T follicular helper cell (primary cell): ENCODE data around the gene TEDC2.
"Not testable (repeated sequence)": the region's sequence is repeated elsewhere in the genome, so short reads cannot be mapped to it uniquely, and the experiment has no call there.

ENCODE experiments used
- DNase-seq: peaks from one replicate; pipeline ENCODE4 v3.0.0-alpha.2; 2020; ENCODE audit warnings: low read depth
- total RNA-seq, 2 experiments: gene quantifications; one replicate each; lab custom pipeline; 2026; lab: John Stamatoyannopoulos, UW

TEDC2 gene, protein sequence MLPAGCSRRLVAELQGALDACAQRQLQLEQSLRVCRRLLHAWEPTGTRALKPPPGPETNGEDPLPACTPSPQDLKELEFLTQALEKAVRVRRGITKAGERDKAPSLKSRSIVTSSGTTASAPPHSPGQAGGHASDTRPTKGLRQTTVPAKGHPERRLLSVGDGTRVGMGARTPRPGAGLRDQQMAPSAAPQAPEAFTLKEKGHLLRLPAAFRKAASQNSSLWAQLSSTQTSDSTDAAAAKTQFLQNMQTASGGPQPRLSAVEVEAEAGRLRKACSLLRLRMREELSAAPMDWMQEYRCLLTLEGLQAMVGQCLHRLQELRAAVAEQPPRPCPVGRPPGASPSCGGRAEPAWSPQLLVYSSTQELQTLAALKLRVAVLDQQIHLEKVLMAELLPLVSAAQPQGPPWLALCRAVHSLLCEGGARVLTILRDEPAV
- total RNA-seq: 0.54 to 3.7 reads per million in 2 experiments

DNA sequence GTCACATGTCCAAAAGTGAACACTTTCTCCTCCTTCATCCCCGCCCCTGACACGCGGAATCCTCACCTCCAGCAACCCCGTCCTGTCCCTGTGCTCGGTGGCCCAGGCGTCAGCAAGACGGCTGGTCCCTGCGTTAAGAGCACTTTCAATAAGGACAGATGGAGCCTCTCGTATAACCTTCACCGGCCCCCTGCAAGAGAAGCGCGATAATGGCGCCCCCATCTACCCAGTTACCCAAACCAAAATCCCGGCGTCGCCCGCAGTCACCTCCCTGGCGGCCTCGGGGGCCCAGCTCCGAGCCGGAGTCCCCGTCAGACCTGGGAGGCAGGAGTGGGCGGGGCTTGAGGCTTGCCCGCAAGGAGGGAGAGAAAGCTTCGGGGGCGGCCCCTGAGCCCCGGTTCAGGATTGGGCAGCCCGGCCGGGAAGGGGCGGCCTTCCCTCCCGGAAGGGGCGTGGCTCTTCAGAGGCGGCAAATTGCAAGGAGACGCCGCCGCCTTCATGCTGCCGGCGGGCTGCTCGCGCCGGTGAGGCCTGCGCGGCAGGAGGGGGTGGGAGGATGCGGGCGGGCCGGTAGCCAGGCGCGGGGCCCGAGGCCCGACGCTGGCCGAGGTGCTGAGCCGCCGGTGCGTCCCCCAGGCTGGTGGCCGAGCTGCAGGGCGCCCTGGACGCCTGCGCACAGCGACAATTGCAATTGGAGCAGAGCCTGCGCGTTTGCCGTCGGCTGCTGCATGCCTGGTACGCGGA, at the start of gene TEDC2:
TEDC2 (plus strand) TSS at position 463 of the 744 bp plus-strand sequence; CDS start at position 499, 36 bp downstream.
- DNase-seq: peak; percentile 97

DNA sequence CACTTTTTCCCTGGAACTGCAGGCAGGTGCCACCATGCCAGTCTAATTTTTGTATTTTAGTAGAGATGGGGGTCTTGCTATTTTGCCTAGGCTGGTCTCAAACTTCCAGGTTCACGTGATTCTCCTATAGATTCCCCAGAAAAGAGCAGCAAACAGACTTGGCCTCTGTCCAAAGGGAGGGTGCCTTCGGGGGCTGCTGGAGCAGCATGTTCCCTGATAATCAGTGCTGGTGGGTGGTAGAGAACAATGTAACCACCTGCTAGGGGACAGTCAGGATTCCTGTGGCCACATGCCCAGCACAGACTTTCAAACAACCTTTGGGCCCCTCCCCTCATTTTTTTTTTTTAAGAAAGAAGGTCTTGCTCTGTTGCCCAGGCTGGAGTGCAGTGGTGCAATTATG, 44.8 kb upstream of the TEDC2 start:
- DNase-seq: no peak

DNA sequence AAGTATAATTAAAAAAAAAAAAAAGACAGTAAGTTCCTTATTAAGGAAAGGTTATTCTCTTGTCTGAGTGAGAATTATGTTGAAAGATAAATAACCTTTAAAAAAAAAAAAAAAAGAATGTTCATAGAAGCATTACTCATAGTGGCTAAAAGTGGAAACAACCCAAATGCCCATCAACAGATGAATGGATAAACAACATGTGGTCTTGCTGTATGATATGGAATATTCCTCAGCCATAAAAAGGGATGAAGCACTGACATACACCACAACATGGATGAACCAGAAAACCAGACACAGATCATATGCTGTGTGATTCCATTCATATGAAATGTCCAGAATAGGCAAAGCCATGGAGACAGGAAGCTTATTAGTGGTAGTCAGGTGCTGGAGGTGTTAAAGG, 39.9 kb upstream of the TEDC2 start:
- DNase-seq: no peak

DNA sequence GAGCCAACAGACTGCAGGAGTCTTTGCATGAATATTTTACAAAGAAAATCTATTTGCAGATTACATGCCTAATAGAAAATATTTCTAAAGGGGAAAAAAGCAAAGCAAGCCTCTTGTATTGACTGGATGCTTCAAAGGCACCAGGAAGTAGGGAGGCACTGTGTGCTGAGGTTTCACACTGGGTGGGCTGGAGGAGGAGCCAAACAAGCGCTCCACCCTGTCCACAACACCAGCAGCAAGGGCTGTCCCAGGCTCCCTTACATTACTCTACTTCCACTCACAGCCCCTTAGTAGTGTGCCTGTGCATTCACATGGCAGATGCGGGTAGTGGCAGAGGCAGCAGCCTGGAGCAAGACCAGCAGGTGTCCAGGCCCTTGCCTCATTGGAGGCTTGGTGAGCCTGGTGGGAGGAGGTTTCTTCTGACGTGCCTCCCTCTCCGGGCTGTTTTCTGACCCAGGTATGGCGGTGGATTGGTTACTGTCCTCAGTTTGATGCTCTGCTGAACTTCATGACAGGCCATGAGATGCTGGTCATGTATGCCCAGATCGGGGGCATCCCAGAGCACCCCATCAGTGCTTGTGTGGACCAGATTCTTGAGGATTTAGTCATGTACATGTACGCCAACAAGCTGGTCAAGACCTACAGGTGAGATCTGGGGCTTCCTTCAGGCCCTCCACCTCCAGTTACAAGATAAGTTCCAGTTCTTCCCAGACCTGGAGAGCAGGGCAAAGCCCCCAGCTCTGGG, 37.6 kb upstream of the TEDC2 start:
- DNase-seq: no peak

DNA sequence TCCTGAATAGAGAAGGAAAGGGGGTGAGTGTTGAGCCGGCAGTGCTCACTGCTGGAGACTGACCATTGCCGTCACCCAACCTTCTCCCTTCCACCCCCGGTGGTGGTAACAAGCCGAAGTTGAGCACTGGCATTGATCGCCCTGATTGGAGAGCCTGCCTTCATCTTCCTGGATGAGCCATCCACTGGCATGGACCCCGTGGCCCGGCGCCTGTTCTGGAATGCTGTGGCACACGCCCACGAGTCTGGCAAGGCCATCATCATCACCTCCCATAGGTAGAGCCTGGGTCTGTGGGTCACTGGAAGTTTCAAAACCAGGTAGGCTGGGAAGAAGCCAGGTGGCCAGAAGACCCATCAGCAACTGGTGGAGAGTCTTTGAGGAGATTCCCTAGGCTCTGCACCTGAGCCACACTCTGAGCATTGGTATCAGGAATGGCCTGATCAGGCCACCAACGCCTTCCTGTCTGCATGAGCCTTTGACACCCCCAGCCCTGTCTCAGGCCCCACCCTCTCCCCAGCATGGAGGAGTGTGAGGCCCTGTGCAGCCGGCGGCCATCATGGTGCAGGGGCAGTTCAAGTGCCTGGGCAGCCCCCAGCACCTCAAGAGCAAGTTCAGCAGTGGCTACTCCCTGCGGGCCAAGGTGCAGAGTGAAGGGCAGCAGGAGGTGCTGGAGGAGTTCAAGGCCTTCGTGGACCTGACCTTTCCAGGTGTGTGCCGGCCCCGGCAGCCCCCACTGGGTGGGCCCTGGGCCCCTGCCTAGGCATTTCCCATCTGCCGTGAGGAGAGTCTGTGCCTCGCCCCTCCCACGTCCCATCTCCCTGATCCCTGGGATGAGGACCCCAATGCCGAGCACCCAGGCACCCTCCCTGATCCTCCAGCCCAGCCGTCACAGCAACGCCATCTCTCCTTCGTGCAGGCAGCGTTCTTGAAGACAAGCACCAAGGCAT, 35.6 kb upstream of the TEDC2 start:
- DNase-seq: no peak

DNA sequence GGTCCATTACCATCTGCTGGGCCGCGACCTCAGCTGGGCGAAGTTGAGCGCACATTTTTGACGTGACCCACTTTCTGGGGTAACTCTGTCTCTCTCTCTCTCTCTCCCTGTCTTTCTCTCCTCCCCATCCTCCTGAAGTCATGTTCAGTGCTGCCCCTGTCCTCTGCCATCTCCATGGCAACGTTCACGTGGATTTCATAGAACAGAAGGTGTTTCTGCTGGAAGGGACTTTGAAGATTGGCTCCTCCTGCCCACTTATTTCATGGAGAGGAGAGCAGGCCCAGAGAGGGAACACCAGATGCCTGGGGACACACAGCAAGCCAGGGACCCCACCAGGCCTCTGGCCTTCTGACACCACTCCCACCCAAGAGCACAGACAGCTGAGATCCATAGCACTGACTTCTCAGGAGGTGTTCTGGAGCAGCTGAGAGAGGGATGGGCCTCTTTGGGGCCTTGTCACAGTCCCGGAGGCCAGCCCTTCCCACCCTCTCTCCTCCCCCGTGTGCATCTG, 34.8 kb upstream of the TEDC2 start:
- no peak for DNase-seq

DNA sequence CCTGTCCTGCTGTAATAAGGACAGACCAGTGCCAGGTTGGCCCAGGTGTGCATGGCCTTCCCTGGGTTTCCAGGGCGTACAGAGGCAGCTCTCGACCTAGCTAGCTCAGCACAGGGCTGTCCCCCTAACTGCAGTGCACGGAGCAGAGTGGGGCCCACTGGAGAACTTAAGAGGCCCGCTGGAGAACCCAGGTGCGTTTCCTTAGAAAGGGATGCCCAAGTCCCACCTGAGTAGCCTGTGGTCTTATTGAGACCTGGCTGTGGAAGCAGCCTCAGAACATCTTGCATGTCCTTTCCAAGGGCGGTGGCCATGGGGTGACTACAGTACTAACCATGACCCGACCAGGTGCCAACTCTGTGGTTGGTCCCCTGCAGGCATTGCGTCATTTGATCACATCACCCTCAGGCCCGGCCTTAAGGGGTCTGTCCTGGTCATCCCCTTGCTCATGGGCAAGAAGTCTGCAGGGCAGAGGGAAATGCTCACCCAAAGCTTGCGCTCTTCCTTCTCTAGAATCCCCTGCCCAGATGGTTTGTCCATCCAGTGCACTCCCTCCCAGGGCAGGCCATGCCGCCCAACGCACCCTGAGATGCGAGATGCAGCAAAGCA, 34.0 kb upstream of the TEDC2 start:
- DNase-seq: no peak

DNA sequence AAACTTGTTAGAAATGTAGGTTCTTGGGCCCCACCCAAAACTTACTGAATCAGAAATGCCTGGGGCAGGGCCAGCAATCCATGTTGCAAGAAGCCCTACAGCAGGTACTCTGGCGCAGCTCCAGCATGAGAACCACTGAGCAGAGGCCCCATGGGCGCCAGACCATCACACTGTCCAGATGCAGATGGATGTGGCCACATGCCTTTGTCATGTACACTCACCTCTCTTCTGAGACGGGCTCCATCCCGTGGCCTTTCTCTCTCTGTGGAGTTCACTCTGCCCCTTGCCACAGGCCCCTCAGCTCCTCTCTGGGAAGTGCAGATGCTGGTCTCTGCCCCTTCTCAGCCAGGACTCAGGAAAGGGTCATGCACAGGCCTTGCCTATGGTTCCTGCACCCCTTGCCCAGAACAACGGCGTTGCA, 33.0 kb upstream of the TEDC2 start:
- DNase-seq: no peak

DNA sequence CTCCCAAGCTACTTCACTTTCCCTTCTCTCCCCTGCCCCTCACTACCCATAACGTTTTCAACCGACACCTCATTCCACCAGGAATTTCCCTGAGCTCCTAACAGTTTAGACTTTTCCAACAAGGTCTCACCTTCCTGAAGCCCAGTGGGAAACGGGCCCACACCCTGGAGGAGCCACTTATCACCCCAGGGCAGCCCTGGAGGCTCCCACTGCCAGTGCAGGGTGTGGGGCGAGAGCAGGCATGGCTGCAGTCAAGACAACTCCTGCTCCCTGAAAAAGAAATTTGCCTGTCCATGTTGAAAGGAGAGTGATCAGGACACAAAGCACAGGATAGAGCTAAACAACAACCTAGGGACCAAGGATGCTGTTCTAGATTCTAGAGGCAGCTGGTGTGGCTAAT, 32.4 kb upstream of the TEDC2 start:
- DNase-seq: no peak

DNA sequence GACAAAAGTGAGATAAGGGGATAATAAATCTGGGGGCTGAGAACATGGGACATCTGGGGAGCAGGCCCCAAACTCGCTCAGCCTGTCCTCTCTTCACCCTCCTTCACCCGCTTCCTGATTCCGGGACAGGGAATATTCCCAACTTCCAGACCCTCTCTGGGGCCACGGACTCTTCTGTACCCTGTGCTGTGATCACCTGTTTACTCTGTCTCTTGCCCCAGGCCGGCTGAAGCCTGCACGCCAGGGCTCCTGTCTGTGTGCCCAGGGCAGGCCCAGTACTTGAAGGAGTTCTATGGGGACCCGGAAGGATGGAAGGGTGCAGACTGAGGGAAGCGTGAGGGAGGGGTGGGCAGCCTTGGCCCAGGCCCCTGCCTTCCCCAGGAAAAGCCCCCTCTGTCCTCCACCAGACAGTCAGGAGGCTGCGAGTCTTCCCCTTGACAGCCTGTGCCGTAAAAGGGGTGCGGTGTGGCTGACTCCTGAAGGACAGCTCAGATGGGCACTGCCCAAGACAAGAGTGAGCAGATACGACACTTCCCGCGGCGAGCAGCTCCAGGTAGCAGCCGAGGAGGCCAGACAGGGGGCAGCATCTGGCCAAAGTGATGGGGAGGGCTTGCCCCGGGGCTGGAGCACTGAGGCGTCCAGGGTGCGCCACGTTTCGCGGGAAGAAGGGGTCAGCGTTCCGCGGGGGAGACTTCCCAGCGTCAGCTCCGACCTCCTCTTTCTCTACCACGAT, 31.7 kb upstream of the TEDC2 start:
- DNase-seq: no peak

DNA sequence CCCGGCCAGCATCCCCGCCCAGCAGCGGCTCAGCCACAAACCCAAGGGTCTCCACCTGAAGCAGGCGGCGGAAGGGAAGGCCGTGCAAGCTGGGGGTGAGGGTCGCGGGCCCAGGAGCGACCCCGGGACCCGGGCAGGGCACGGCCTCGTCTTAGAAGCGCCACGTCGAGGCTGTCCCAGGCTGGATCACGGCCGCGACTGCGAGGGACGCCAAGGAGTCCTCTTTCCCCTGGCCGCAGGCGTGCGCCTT, 31.2 kb upstream of the TEDC2 start:
- no peak for DNase-seq

DNA sequence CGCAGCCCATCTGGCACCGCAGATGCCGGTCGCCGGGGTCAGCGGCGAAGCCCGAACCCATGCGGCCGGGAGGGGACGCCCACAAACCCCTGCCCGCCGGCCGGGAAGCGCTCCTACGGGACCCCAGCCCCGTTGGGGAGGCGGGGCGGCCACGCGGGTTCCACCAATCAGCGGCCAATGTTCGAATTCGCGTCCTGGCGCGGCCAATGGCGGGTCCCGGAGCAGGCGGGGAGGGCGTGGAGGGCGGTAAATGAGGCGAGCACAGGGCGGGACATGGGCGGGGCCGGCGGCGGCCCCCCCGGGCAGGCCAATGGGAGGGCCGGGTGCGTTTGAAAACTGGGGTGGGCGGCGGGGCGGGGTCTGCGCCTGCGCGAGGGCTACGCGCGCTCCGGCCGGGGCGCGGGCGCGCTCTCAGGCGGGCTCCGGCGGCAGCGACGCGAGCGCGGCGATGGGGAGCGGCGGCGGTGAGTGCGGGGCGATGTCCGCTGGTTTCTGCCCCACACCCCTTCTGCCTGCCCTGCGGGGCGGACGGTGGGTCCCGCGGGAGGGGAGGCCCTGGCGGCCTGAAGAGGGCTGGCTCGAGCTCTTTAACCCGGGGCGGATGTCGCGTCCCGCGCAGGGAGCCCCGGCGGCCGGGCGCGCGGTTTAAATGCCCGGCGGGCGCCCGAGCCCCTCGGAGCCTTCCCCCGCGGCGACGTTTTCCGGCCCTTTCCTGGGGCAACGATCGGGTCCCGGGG, 30.7 kb upstream of the TEDC2 start, which contains the start of gene CCNF:
CCNF (plus strand) TSS at position 414 of the 737 bp plus-strand sequence; CDS start at position 449, 35 bp downstream.
- peak; percentile 97 for DNase-seq

DNA sequence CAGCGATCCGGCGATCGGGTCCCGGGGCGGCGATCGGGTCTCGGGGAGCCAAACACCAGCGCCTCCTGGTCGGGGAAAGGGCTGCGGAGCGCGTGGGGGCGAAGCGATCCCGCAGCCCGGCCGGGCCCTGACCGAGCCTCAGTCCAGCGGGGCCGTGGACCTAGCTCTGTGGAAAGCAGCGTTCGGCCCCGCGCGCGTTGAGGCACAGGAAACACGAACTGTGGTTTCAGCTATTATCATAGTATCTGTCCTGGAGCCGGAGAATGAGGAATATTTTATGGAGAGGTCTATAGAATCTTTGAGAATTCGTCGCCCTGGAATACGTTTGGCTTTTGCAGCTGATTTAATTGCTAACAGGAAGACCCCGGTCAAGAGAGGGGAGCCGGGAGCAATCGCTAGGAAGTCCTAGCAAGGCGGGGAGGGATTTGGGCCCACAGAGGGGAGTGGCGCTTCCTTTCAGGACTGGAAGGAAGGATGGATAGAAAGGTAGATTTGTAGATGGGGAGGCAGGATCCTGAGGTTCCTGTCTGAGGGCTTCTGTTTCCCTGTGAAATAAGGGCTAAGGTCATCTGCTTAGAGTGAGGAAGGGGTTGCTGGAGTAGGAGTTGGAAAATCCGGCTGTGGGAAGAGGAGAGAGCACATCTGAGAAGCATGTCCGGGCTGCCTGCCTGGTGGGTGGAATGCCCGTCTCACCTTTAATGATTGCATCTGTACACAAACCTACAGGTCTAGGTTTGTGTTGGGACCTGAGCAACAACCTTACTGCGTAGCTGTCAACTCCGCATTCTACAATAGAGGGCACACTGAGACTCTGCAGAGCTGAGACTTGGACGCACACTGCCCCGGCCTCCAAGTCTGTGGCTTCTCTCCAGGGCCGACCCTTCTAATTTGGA, 29.9 kb upstream of the TEDC2 start:
- DNase-seq: no peak

DNA sequence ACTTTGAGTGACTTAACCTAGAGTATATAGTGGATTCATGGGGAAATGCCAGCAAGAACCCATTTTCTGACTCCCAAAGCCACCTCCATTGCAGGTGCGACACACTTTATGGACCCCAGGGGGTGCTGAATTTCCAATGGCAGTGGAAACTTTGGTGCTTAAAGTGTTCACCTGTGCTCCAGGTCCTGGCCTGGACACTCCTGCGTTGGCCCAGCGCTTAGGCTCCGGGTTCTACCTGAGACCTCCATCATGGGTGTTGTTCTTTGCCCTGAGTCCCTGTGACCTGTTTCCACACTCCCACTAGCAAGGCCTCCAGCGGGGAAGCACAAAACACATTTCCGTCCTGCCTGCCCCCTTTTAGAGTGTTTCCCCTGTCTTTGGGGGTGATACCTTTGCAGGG, 27.6 kb upstream of the TEDC2 start:
- no peak for DNase-seq

DNA sequence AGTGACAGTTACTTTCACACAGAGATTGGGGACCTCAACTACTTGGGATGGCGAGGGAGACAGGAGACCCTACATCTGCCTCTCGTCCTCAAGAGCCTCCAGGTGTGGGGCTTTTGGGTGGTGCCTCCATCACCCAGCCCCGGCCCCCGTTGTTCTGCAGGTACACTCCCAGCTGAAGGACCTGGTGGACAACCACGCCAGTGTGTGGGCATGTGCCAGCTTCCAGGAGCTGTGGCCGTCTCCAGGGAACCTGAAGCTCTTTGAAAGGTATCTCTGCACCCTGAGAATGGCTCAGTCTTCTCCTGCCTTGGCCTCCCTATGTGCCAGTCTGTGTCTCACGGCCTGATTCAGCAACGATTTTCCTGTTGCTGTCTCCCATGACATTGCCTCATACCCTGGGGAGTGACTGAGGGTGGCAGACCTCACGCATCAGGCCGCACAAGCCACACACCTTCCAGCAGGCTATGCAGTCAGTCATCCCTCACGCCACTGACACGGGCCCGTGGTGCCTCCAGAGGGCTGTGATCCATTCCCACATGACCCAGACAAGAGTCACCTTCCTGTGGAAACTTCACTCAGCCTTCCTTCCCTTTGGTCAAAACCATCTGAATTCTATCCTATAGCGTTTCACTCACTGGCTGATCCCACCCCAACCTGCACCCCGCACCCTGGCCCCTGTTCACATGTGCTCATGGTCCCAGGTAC, 27.0 kb upstream of the TEDC2 start:
- DNase-seq: no peak

DNA sequence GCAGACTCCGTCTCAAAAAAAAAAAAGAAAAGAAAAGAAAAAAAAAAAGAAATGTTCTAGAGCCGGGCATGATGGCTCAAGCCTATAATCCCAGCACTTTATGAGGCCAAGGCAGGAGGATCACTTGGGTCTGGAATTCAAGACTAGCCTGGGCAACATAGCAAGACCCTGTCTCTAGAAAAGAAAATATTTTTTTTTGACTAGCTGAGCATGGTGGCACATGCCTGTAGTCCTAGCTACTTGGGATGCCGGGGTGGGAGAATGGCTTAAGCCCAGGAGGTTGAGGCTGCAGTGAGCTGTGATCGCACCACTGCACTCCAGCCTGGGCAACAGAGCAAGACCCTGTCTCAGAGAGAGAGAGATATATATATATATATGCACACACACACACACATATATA, 24.7 kb upstream of the TEDC2 start:
- not testable (repeated sequence) for DNase-seq

DNA sequence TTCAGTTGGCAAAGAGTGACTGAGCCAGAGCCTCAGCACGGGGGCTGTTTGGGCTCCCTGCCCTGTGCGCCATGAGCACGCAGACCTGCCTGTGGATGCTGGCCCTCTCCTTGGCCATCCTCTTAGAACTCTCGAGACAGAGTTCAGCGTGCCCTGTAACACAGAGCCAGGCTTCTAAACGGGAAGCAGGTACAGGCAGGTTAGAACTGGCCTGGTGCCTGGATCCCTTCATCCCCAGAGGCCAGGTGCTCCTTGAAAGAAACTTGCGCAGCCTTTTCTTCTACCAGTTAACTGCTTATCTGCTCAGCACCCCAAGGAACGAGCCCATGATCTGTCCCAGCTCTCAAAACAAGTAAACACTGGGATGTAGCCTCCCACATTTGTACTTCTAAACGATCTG, 23.8 kb upstream of the TEDC2 start:
- no peak for DNase-seq
